ENCODE measurements around the gene WIPF2. TPM values are rescaled to one million over a fixed set of nuclear protein-coding genes. Genes with fewer than 3 reads are reported as not detected.

WIPF2 gene
- total RNA-seq, 2 experiments from 2014 or later, result 15.3 to 17.9 TPM

GRCh38 chr17:40311575-40311974, 92.5 kb downstream of the WIPF2 start:
- no peaks in the 10 kb centered on the region for H3K27me3 Mint-ChIP-seq
- DNase-seq (peak; percentile 3), ATAC-seq (no peak)
- no peak for TF ChIP-seq CTCF (IDR thresholded peaks at IDR 0.05)
- POLR2A ChIA-PET, result interaction anchor here (1.1 to 13.3 kb wide), 5 partner anchors 8 to 28 kb away, joined by 3 to 184 read pairs (median 7); partner anchors contain the start of gene CDC6
- no peaks in the 10 kb centered on the region for H3K9me3 Mint-ChIP-seq
- no peak overlapping the region for H3K4me3 Mint-ChIP-seq
- intact Hi-C loops (cut with micrococcal nuclease), result no loop called here
- H3K36me3 Mint-ChIP-seq (ENCODE audit: low read depth), result no peaks in the 10 kb centered on the region
- CTCF ChIA-PET, result interaction anchor here (2.7 to 42.0 kb wide), 2 partner anchors 9 to 39 kb away, joined by 15 to 780 read pairs; no protein-coding TSS in a partner anchor
- peak overlapping the region; percentile 1 for H3K27ac Mint-ChIP-seq
- H3K4me1 Mint-ChIP-seq (ENCODE audit: low read depth), result peaks cover 52% of the 10 kb centered on the region

GRCh38 chr17:40312131-40312731, 93.1 kb downstream of the WIPF2 start:
- Mint-ChIP-seq H3K4me1 (ENCODE audit: low read depth) (peaks cover 54% of the 10 kb centered on the region), H3K4me3 (peak overlapping the region; percentile 15), H3K36me3 (ENCODE audit: low read depth) (no peaks in the 10 kb centered on the region), H3K27ac (peak overlapping the region; percentile 32), H3K27me3 (no peaks in the 10 kb centered on the region), H3K9me3 (no peaks in the 10 kb centered on the region)
- ATAC-seq (no peak), DNase-seq (peak; percentile 5)
- intact Hi-C loops (cut with micrococcal nuclease), result no loop called here
- TF ChIP-seq CTCF (IDR thresholded peaks at IDR 0.05), result no peak
- CTCF ChIA-PET, result interaction anchor here (2.7 to 42.0 kb wide), 2 partner anchors 9 to 39 kb away, joined by 15 to 780 read pairs; no protein-coding TSS in a partner anchor
- POLR2A ChIA-PET, result interaction anchor here (0.7 to 4.2 kb wide), 5 partner anchors 9 to 33 kb away, joined by 3 to 15 read pairs (median 4); no protein-coding TSS in a partner anchor

- Mint-ChIP-seq H3K9me3 (no peaks in the 10 kb centered on the region), H3K4me1 (ENCODE audit: low read depth) (peaks cover 61% of the 10 kb centered on the region), H3K4me3 (no peak overlapping the region), H3K27me3 (no peaks in the 10 kb centered on the region), H3K36me3 (ENCODE audit: low read depth) (no peaks in the 10 kb centered on the region), H3K27ac (no peak overlapping the region)
- TF ChIP-seq CTCF (IDR thresholded peaks at IDR 0.05), result no peak
- intact Hi-C loops (cut with micrococcal nuclease), result no loop called here
- ChIA-PET POLR2A (interaction anchor here (0.7 to 4.2 kb wide), 3 partner anchors 10 to 32 kb away, joined by 4 to 15 read pairs (median 7); no protein-coding TSS in a partner anchor), CTCF (interaction anchor here (2.7 to 42.0 kb wide), 2 partner anchors 10 to 38 kb away, joined by 15 to 780 read pairs; no protein-coding TSS in a partner anchor)
- DNase-seq, result peak; percentile 1
- no peak for ATAC-seq
These were observed 94.0 kb downstream of the WIPF2 start for GRCh38 chr17:40312893-40313667.

- DNase-seq (peak; percentile 9), ATAC-seq (no peak)
- H3K27ac Mint-ChIP-seq, result peak overlapping the region; percentile 57
- ChIA-PET CTCF (interaction anchor here (42.0 kb wide), 1 partner anchor 37 kb away, joined by 780 read pairs; no protein-coding TSS in a partner anchor), POLR2A (interaction anchor here (1.1 to 4.1 kb wide), 2 partner anchors 11 to 12 kb away, joined by 5 to 22 read pairs; no protein-coding TSS in a partner anchor)
- intact Hi-C loops (cut with micrococcal nuclease), result no loop called here
- TF ChIP-seq CTCF (IDR thresholded peaks at IDR 0.05), result no peak
- peaks cover 2% of the 10 kb centered on the region for H3K36me3 Mint-ChIP-seq (ENCODE audit: low read depth)
- H3K4me3 Mint-ChIP-seq, result no peak overlapping the region
- peaks cover 61% of the 10 kb centered on the region for H3K4me1 Mint-ChIP-seq (ENCODE audit: low read depth)
- H3K9me3 Mint-ChIP-seq, result no peaks in the 10 kb centered on the region
- no peaks in the 10 kb centered on the region for H3K27me3 Mint-ChIP-seq
These were observed 94.8 kb downstream of the WIPF2 start for GRCh38 chr17:40313668-40314583.
